Keratinocyte (primary cell): Measurements from ENCODE around the gene CD44. TPM values are rescaled to one million over a fixed set of nuclear protein-coding genes. Genes with fewer than 3 reads are reported as not detected.

Source experiments
- DNase-seq: peaks from one replicate; pipeline ENCODE4 v3.0.0-alpha.2; 2011; ENCODE audit warnings: low read depth, missing footprints, low spot score
- FAIRE-seq: peaks from 2 replicates; lab custom pipeline; 2011; peaks lifted over from hg19 to GRCh38; lab: Jason Lieb, UNC
- H2AFZ ChIP-seq: 2 replicates; pipeline ENCODE4 v1.6.0; 2012; ENCODE audit warnings: low read length, control low read depth, inconsistent platforms; ENCODE audit not compliant: control insufficient read depth
- H3K27ac ChIP-seq: 2 replicates; pipeline ENCODE4 v1.5.1; 2011; ENCODE audit warnings: low read length; ENCODE audit not compliant: control insufficient read depth, insufficient read depth
- H3K27me3 ChIP-seq: 3 replicates; pipeline ENCODE4 v1.6.0; 2011; ENCODE audit warnings: low read length; ENCODE audit not compliant: control insufficient read depth, insufficient read depth; ENCODE audit errors: extremely low read depth
- H3K36me3 ChIP-seq, 2 experiments: 2 replicates in 1 of 2; 3 replicates in 1 of 2; pipeline ENCODE4 v1.5.1; 2011; ENCODE audit warnings: low read length in 2 of 2, mild to moderate bottlenecking in 1 of 2; ENCODE audit not compliant: control insufficient read depth in 2 of 2, insufficient read depth in 2 of 2; ENCODE audit errors: extremely low read depth in 1 of 2
- H3K4me1 ChIP-seq: 3 replicates; pipeline ENCODE4 v1.5.1; 2011; ENCODE audit warnings: low read length; ENCODE audit not compliant: control insufficient read depth, insufficient read depth; ENCODE audit errors: extremely low read depth
- H3K4me2 ChIP-seq: 3 replicates; pipeline ENCODE4 v1.6.0; 2011; ENCODE audit warnings: low read depth, low read length; ENCODE audit not compliant: control insufficient read depth, insufficient read depth; ENCODE audit errors: extremely low read depth
- H3K4me3 ChIP-seq, 3 experiments: fragments of 200-600 bp in 1 of 3; sonication (generic) in 1 of 3; 2 replicates in 2 of 3; 3 replicates in 1 of 3; pipeline ENCODE4 v1.5.1; 2011 to 2016; ENCODE audit warnings: low read length in 3 of 3, mild to moderate bottlenecking in 3 of 3, control low read depth in 2 of 3, inconsistent platforms in 1 of 3, low read depth in 1 of 3, mixed read lengths in 1 of 3, mixed run types in 1 of 3, moderate library complexity in 1 of 3; ENCODE audit not compliant: control insufficient read depth in 2 of 3, insufficient read depth in 2 of 3; ENCODE audit errors: extremely low read depth in 1 of 3
- H3K79me2 ChIP-seq: 2 replicates; pipeline ENCODE4 v1.6.0; 2012; ENCODE audit warnings: low read length; ENCODE audit not compliant: control insufficient read depth, insufficient read depth
- H3K9ac ChIP-seq: 3 replicates; pipeline ENCODE4 v1.6.0; 2011; ENCODE audit warnings: low read length; ENCODE audit not compliant: control insufficient read depth, insufficient read depth; ENCODE audit errors: extremely low read depth
- H3K9me1 ChIP-seq: 3 replicates; pipeline ENCODE4 v1.6.0; 2011; ENCODE audit warnings: low read length; ENCODE audit not compliant: control insufficient read depth, insufficient read depth; ENCODE audit errors: extremely low read depth
- H3K9me3 ChIP-seq: 2 replicates; pipeline ENCODE4 v1.5.1; 2012; ENCODE audit warnings: low read depth, low read length; ENCODE audit not compliant: control insufficient read depth
- H4K20me1 ChIP-seq: 3 replicates; pipeline ENCODE4 v1.6.0; 2011; ENCODE audit warnings: low read length; ENCODE audit not compliant: control insufficient read depth, insufficient read depth; ENCODE audit errors: extremely low read depth
- EZH2 ChIP-seq: IDR thresholded peaks from one replicate; pipeline ENCODE4 v1.6.1; 2012; ENCODE audit warnings: inconsistent platforms, mild to moderate bottlenecking, low read length, moderate library complexity
- dilution Hi-C: fragments of 300-500 bp; cut with MboI; formaldehyde crosslinking; loops from one replicate; pipeline ENCODE4 v1.7.0; 2020; ENCODE audit warnings: low sequenced_read_pairs; ENCODE audit not compliant: extremely low pct_ligation_motif_present
- polyA plus RNA-seq, 5 experiments: library from polyadenylated mRNA; depleted of rRNA in 3 of 5; stranded (reverse) in 3 of 5; stranded (forward) in 1 of 5; unstranded in 1 of 5; fragments of >200 nt; gene quantifications; 1 replicate in 1 of 5; 2 replicates in 3 of 5; 3 replicates in 1 of 5; pipeline versions ENCODE4 v1.2.1 to v1.2.3, GENCODE V29; 2011 to 2012; ENCODE audit warnings: missing spikeins in 2 of 5, low read depth in 1 of 5, low replicate concordance in 1 of 5
- TF ChIP-seq, protein P1 (sequence below), 3 experiments: IDR thresholded peaks in 1 of 3; conservative IDR thresholded peaks in 1 of 3; optimal IDR thresholded peaks in 1 of 3; 2 replicates in 2 of 3; 3 replicates in 1 of 3; pipeline versions ENCODE3 to v1.5.1; 2011; ENCODE audit warnings: low read length in 3 of 3, mild to moderate bottlenecking in 3 of 3, moderate library complexity in 2 of 3, control low read depth in 1 of 3, inconsistent platforms in 1 of 3; ENCODE audit not compliant: insufficient read depth in 2 of 3; ENCODE audit errors: extremely low read depth in 1 of 3

Gene CD44
- polyA plus RNA-seq, 1 donor (not counting 4 experiments of a cell fraction or from before 2014, with no cell fraction given) = 2,038 TPM

DNA sequence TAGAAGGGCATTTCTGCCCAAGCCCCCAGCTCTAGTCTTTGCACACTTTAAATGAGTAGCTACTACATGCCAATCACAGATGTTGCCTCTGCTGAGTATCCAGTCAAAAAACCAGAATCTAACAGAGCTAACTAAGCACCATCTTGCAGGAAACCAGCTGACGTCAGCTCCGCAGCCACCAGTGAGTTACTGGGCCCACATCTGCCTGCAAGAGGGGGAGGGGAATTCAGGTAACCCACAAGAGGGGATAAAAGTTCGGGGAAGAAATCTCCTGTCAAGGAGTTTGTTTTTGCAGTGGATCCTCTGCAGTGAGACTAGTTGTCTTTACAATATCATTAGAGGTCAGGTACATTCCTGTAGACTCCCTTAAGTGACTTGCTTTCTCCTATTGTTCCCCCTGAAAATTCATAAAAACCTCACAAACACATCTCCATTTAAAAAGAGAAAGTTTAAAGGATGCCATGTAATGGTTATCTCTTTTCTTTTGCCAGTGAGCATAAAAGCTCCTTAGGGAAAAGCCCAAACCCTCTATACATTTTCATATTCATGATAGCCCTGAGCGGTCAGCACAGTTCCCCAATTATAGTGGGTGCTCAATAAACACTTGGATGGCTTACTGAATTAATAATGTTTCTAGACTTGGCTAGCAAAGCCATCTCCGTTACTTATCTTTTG is 9.3 kb downstream of the CD44 start:
- DNase-seq (no peak), FAIRE-seq (no peak)
- H4K20me1 ChIP-seq = peaks cover 51% of the 10 kb centered on the region
- peaks cover 5% of the 10 kb centered on the region for H3K9me1 ChIP-seq
- H3K27me3 ChIP-seq = no peaks in the 10 kb centered on the region
- H3K9me3 ChIP-seq = no peaks in the 10 kb centered on the region
- no peak overlapping the region for H3K4me2 ChIP-seq
- dilution Hi-C loops = no loop called here
- H3K9ac ChIP-seq = no peak overlapping the region
- peaks cover 98% of the 10 kb centered on the region for H3K79me2 ChIP-seq
- H3K36me3 ChIP-seq = peaks cover 29 to 48% of the 10 kb centered on the region in 2 experiments
- peaks cover 68% of the 10 kb centered on the region for H3K4me1 ChIP-seq
- H3K4me3 ChIP-seq = no peak overlapping the region
- TF ChIP-seq, protein P1, sequence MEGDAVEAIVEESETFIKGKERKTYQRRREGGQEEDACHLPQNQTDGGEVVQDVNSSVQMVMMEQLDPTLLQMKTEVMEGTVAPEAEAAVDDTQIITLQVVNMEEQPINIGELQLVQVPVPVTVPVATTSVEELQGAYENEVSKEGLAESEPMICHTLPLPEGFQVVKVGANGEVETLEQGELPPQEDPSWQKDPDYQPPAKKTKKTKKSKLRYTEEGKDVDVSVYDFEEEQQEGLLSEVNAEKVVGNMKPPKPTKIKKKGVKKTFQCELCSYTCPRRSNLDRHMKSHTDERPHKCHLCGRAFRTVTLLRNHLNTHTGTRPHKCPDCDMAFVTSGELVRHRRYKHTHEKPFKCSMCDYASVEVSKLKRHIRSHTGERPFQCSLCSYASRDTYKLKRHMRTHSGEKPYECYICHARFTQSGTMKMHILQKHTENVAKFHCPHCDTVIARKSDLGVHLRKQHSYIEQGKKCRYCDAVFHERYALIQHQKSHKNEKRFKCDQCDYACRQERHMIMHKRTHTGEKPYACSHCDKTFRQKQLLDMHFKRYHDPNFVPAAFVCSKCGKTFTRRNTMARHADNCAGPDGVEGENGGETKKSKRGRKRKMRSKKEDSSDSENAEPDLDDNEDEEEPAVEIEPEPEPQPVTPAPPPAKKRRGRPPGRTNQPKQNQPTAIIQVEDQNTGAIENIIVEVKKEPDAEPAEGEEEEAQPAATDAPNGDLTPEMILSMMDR (optimal IDR thresholded peaks at IDR 0.05 in 1 of 3, IDR thresholded peaks at IDR 0.05 in 1 of 3, conservative IDR thresholded peaks at IDR 0.05 in 1 of 3; ENCODE audit: extremely low read depth in 1 of 3, insufficient read depth in 2 of 3, low read length in 3 of 3) = no peak
- TF ChIP-seq EZH2 = no peak
- H2AFZ ChIP-seq = no peak overlapping the region
- no peak overlapping the region for H3K27ac ChIP-seq

DNA sequence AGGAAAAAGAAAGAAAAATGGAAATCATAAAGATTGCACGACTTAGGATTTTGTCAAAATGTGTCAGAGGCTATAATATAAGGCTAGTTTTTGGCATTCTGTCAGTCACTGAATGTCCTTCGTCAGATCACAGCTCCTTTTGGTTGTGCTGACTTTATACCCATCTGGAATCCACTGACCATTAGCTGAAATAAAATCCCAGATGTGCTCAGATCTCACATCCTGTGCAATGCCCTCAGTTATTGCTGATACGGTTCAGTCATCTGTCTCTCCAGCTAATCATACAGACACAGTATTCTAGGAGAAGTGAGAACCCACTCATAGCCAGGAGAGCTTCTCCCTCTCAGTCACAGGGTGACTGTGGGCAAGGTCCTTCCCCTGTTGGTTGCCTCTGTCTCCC is 11.5 kb downstream of the CD44 start:
- Histone ChIP-seq H3K27me3 (no peaks in the 10 kb centered on the region), H2AFZ (no peak overlapping the region), H3K4me1 (peaks cover 66% of the 10 kb centered on the region), H3K36me3 (peaks cover 30 to 52% of the 10 kb centered on the region in 2 experiments), H3K9me1 (peaks cover 3% of the 10 kb centered on the region), H4K20me1 (peaks cover 52% of the 10 kb centered on the region), H3K9me3 (no peaks in the 10 kb centered on the region), H3K4me3 (no peak overlapping the region), H3K4me2 (no peak overlapping the region), H3K27ac (no peak overlapping the region), H3K9ac (no peak overlapping the region), H3K79me2 (peaks cover 98% of the 10 kb centered on the region)
- dilution Hi-C loops = no loop called here
- FAIRE-seq = no peak
- no peak for DNase-seq
- TF ChIP-seq EZH2 = no peak
- TF ChIP-seq, protein P1 (optimal IDR thresholded peaks at IDR 0.05 in 1 of 3, IDR thresholded peaks at IDR 0.05 in 1 of 3, conservative IDR thresholded peaks at IDR 0.05 in 1 of 3; ENCODE audit: extremely low read depth in 1 of 3, insufficient read depth in 2 of 3, low read length in 3 of 3) = no peak
